Measurements from ENCODE around the gene TASP1.
"Not testable (repeated sequence)": the region's sequence is repeated elsewhere in the genome, so short reads cannot be mapped to it uniquely, and the experiment has no call there.

The TASP1 gene

DNA sequence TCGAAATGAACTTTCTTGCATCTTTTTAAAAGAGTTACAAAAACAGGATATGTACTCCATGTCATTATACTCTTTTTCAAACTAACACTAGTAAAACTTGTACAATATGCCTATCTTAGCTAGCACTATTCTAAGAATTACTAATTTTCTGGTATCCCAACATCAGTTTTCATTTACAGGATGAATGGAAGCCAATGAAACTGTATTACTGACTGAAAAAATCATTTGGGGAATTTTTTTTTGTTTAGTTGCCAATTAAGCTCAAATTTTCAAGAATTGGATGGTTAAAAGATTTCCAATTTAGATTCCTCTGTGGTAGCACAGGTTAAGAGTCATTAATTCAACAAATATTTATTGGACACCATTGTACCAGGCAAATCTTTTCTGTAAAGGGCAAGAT is 30.7 kb downstream of the TASP1 start:
- Histone ChIP-seq H3K4me3 (ENCODE audit: insufficient read length, low read depth) (no peak overlapping the region), H3K4me1 (ENCODE audit: insufficient read depth, insufficient read length) (no peaks in the 10 kb centered on the region), H3K27me3 (ENCODE audit: insufficient read depth, insufficient read length) (no peaks in the 10 kb centered on the region), H3K9ac (ENCODE audit: insufficient read length, low read depth) (no peak overlapping the region), H3K36me3 (ENCODE audit: insufficient read depth, insufficient read length, low read length) (peaks cover 7% of the 10 kb centered on the region), H3K9me3 (ENCODE audit: insufficient read depth, low read length) (no peaks in the 10 kb centered on the region)
- TF ChIP-seq SUZ12 (IDR thresholded peaks at IDR 0.05; ENCODE audit: extremely low read depth, insufficient read depth, insufficient read length) (no peak), YY1 (IDR thresholded peaks at IDR 0.05; ENCODE audit: insufficient read depth, insufficient read length) (no peak)
- no peak for DNase-seq (ENCODE audit: low read depth, low spot score)

DNA sequence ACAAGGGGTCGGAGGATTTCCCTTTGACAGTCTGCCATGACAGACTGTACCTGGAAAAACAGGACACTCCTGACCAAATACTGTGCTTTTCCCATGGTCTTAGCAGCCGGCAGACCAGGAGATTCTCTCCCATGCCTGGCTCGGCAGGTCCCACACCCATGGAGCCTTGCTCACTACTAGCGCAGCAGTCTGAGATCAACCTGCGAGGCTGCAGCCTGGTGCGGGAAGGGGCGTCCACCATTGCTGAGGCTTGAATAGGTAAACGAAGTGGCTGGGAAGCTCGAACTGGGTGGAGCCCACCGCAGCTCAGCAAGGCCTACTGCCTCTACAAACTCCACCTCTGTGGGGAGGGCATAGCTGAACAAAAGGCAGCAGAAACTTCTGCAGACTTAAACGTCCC is 45.3 kb downstream of the TASP1 start:
- not testable (repeated sequence) for H3K36me3 ChIP-seq (ENCODE audit: insufficient read depth, insufficient read length, low read length); H3K9ac ChIP-seq (ENCODE audit: insufficient read length, low read depth); H3K27me3 ChIP-seq (ENCODE audit: insufficient read depth, insufficient read length); H3K9me3 ChIP-seq (ENCODE audit: insufficient read depth, low read length); H3K4me3 ChIP-seq (ENCODE audit: insufficient read length, low read depth); DNase-seq (ENCODE audit: low read depth, low spot score); H3K4me1 ChIP-seq (ENCODE audit: insufficient read depth, insufficient read length)

DNA sequence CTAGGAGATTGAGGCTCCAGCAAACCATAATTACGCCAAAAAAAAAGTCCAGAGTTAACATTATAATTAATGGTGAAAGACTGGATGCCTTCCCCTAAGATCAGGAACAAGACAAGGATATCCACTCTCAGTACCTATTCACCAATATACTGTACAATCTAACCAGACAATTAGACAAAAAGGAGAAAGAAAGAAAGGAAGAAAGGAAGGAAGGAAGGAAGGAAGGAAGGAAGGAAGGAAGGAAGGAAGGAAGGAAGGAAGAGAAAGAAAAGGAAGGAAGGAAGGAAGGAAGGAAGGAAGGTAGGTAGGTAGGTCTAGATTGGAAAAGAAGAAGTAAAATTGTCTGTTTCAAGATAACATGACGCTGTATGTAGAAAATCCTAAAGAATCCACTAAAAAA is 50.7 kb downstream of the TASP1 start:
- TF ChIP-seq ZNF274 (IDR thresholded peaks at IDR 0.05; ENCODE audit: low read depth, low read length) (no peak), YY1 (IDR thresholded peaks at IDR 0.05; ENCODE audit: insufficient read depth, insufficient read length) (no peak), SUZ12 (IDR thresholded peaks at IDR 0.05; ENCODE audit: extremely low read depth, insufficient read depth, insufficient read length) (no peak)
- H3K4me3 ChIP-seq (ENCODE audit: insufficient read length, low read depth) = no peak overlapping the region
- peaks cover 2% of the 10 kb centered on the region for H3K36me3 ChIP-seq (ENCODE audit: insufficient read depth, insufficient read length, low read length)
- DNase-seq (ENCODE audit: low read depth, low spot score) = no peak
- H3K9me3 ChIP-seq (ENCODE audit: insufficient read depth, low read length) = peaks cover 7% of the 10 kb centered on the region
- H3K4me1 ChIP-seq (ENCODE audit: insufficient read depth, insufficient read length) = no peaks in the 10 kb centered on the region
- no peaks in the 10 kb centered on the region for H3K27me3 ChIP-seq (ENCODE audit: insufficient read depth, insufficient read length)
- H3K9ac ChIP-seq (ENCODE audit: insufficient read length, low read depth) = no peak overlapping the region

DNA sequence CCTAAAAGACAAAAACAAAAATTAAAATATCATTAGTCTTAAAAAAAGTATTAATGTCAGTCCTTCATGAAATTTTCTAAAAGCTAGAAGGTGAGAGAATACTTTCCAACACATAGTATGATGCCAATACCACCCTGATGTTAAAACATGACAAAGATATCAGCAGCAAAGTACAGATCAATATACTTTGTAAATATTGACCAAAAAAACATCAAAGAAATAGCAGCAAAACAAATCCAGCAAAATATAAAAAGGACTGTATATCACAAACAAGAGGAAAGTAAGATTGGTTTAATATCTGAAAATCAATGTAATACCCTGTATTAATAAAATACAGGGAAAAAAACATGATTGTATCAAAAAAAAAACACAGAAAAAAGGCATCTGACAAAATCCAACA is 51.4 kb downstream of the TASP1 start:
- no peak for DNase-seq (ENCODE audit: low read depth, low spot score)
- TF ChIP-seq YY1 (IDR thresholded peaks at IDR 0.05; ENCODE audit: insufficient read depth, insufficient read length) = no peak
- no peak for TF ChIP-seq SUZ12 (IDR thresholded peaks at IDR 0.05; ENCODE audit: extremely low read depth, insufficient read depth, insufficient read length)
- TF ChIP-seq ZNF274 (IDR thresholded peaks at IDR 0.05; ENCODE audit: low read depth, low read length) = no peak
- H3K27me3 ChIP-seq (ENCODE audit: insufficient read depth, insufficient read length) = no peaks in the 10 kb centered on the region
- H3K4me1 ChIP-seq (ENCODE audit: insufficient read depth, insufficient read length) = no peaks in the 10 kb centered on the region
- H3K9me3 ChIP-seq (ENCODE audit: insufficient read depth, low read length) = peaks cover 7% of the 10 kb centered on the region
- H3K36me3 ChIP-seq (ENCODE audit: insufficient read depth, insufficient read length, low read length) = peaks cover 2% of the 10 kb centered on the region
- no peak overlapping the region for H3K4me3 ChIP-seq (ENCODE audit: insufficient read length, low read depth)
- no peak overlapping the region for H3K9ac ChIP-seq (ENCODE audit: insufficient read length, low read depth)

DNA sequence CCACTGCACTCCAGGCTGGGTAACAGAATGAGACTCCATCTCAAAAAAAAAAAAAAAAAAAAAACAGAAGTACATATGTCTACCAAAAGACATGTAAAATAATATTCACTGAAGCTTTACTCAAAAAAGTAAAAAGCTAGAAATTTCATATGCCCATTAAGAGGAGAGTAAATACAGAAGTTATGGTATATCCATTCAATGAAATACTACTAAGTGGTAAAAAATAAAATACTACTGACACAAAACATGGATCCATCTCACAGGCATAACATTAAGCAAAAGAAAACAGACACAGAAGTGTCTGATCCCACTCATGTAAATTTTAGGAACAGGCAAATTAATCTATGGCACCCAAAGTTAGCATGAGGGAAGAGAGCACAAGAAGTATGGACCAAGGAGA is 52.6 kb downstream of the TASP1 start:
- no peak overlapping the region for H3K9ac ChIP-seq (ENCODE audit: insufficient read length, low read depth)
- no peaks in the 10 kb centered on the region for H3K27me3 ChIP-seq (ENCODE audit: insufficient read depth, insufficient read length)
- no peak for TF ChIP-seq SUZ12 (IDR thresholded peaks at IDR 0.05; ENCODE audit: extremely low read depth, insufficient read depth, insufficient read length)
- no peak for TF ChIP-seq ZNF274 (IDR thresholded peaks at IDR 0.05; ENCODE audit: low read depth, low read length)
- TF ChIP-seq YY1 (IDR thresholded peaks at IDR 0.05; ENCODE audit: insufficient read depth, insufficient read length) = no peak
- peaks cover 7% of the 10 kb centered on the region for H3K9me3 ChIP-seq (ENCODE audit: insufficient read depth, low read length)
- no peak overlapping the region for H3K4me3 ChIP-seq (ENCODE audit: insufficient read length, low read depth)
- DNase-seq (ENCODE audit: low read depth, low spot score) = no peak
- no peaks in the 10 kb centered on the region for H3K4me1 ChIP-seq (ENCODE audit: insufficient read depth, insufficient read length)
- H3K36me3 ChIP-seq (ENCODE audit: insufficient read depth, insufficient read length, low read length) = peaks cover 2% of the 10 kb centered on the region

DNA sequence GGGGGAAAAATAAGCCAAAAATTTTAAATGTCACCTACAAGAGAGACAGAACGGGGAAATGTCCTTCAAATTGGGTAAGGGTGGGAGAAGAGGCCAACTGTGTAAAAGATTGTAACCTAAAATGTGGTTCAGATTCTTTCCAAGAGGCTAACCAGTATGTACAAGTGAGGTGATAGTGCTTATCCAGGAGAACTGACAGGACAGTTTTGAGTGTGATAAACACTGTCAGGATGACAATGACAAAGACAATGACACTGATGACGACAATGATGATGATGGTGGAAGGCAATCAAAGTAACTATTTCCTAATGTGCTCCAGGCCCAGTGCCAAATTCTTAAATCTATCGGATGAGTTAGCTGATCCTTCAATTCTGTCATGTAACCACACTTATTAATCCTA is 57.3 kb downstream of the TASP1 start:
- TF ChIP-seq YY1 (IDR thresholded peaks at IDR 0.05; ENCODE audit: insufficient read depth, insufficient read length) = no peak
- no peak for TF ChIP-seq SUZ12 (IDR thresholded peaks at IDR 0.05; ENCODE audit: extremely low read depth, insufficient read depth, insufficient read length)
- no peak for TF ChIP-seq ZNF274 (IDR thresholded peaks at IDR 0.05; ENCODE audit: low read depth, low read length)
- peaks cover 2% of the 10 kb centered on the region for H3K36me3 ChIP-seq (ENCODE audit: insufficient read depth, insufficient read length, low read length)
- no peak overlapping the region for H3K9ac ChIP-seq (ENCODE audit: insufficient read length, low read depth)
- no peak for DNase-seq (ENCODE audit: low read depth, low spot score)
- no peaks in the 10 kb centered on the region for H3K4me1 ChIP-seq (ENCODE audit: insufficient read depth, insufficient read length)
- H3K9me3 ChIP-seq (ENCODE audit: insufficient read depth, low read length) = peaks cover 4% of the 10 kb centered on the region
- no peaks in the 10 kb centered on the region for H3K27me3 ChIP-seq (ENCODE audit: insufficient read depth, insufficient read length)
- H3K4me3 ChIP-seq (ENCODE audit: insufficient read length, low read depth) = no peak overlapping the region

DNA sequence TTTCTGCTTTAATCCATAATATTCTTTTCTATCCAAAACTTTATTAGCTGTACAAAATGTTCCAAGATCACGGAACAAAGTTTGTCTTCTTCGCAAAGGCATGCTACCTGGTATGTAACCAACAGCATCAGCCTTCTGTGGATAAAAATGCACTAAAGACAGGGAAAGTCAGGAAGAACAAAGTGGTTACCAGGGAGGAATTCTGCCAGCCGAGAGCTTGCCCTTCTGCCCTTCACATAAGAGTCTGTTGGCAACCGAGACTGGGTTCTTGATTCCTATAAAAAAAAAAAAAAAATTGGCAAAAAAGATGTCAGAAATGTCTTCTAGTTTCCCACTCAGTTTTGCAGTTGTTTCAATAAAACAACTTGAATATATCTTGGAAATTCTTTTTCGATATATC is 58.0 kb downstream of the TASP1 start:
- Histone ChIP-seq H3K9ac (ENCODE audit: insufficient read length, low read depth) (no peak overlapping the region), H3K27me3 (ENCODE audit: insufficient read depth, insufficient read length) (no peaks in the 10 kb centered on the region), H3K4me3 (ENCODE audit: insufficient read length, low read depth) (no peak overlapping the region), H3K36me3 (ENCODE audit: insufficient read depth, insufficient read length, low read length) (peaks cover 2% of the 10 kb centered on the region), H3K9me3 (ENCODE audit: insufficient read depth, low read length) (no peaks in the 10 kb centered on the region), H3K4me1 (ENCODE audit: insufficient read depth, insufficient read length) (no peaks in the 10 kb centered on the region)
- TF ChIP-seq SUZ12 (IDR thresholded peaks at IDR 0.05; ENCODE audit: extremely low read depth, insufficient read depth, insufficient read length) (no peak), YY1 (IDR thresholded peaks at IDR 0.05; ENCODE audit: insufficient read depth, insufficient read length) (no peak), ZNF274 (IDR thresholded peaks at IDR 0.05; ENCODE audit: low read depth, low read length) (no peak)
- DNase-seq (ENCODE audit: low read depth, low spot score) = no peak

DNA sequence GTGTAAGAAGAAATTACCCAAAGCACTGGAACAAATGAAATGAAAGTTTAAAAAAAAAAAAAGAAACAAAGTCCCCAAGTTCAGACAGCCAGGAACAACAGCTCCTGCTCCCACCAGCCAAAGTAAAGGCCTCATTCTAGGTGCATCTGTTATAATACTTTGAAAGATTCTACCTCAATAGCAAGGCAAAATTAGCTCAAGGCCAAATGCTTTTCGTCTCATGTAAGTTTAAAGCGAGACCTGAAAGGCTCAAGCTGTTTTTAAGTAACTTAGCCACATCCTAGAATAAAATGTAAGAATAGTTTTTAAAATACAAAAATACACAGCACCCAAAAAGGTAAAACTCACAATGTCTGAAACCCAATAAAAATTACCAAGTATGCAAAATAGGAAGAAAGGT is 64.7 kb downstream of the TASP1 start:
- H3K9me3 ChIP-seq (ENCODE audit: insufficient read depth, low read length) = no peaks in the 10 kb centered on the region
- DNase-seq (ENCODE audit: low read depth, low spot score) = no peak
- no peak overlapping the region for H3K4me3 ChIP-seq (ENCODE audit: insufficient read length, low read depth)
- H3K36me3 ChIP-seq (ENCODE audit: insufficient read depth, insufficient read length, low read length) = no peaks in the 10 kb centered on the region
- no peak overlapping the region for H3K9ac ChIP-seq (ENCODE audit: insufficient read length, low read depth)
- H3K4me1 ChIP-seq (ENCODE audit: insufficient read depth, insufficient read length) = no peaks in the 10 kb centered on the region
- H3K27me3 ChIP-seq (ENCODE audit: insufficient read depth, insufficient read length) = no peaks in the 10 kb centered on the region
- TF ChIP-seq SUZ12 (IDR thresholded peaks at IDR 0.05; ENCODE audit: extremely low read depth, insufficient read depth, insufficient read length) (no peak), YY1 (IDR thresholded peaks at IDR 0.05; ENCODE audit: insufficient read depth, insufficient read length) (no peak), ZNF274 (IDR thresholded peaks at IDR 0.05; ENCODE audit: low read depth, low read length) (no peak)

Measured in NT2/D1 (cell line).